H1 (cell line): ENCODE measurements around the gene RGS3. TPM values are rescaled to one million over a fixed set of nuclear protein-coding genes. Genes with fewer than 3 reads are reported as not detected.

Experiments
- ATF3 ChIP-seq: IDR thresholded peaks from 2 replicates; pipeline ENCODE4 v1.6.1; 2011; ENCODE audit warnings: low read depth, mild to moderate bottlenecking, low read length; ENCODE audit not compliant: insufficient read depth
- BACH1 ChIP-seq: IDR thresholded peaks from 2 replicates; pipeline ENCODE4 v1.6.1; 2012; ENCODE audit warnings: low read length, improper control_type of control experiment
- CEBPB ChIP-seq: IDR thresholded peaks from 2 replicates; pipeline ENCODE4 v1.6.1; 2012; ENCODE audit warnings: low read depth, low read length
- CHD1 ChIP-seq: IDR thresholded peaks from 2 replicates; pipeline ENCODE4 v1.6.1; 2012; ENCODE audit warnings: low read depth, low read length, improper control_type of control experiment
- CHD7 ChIP-seq: fragments of 300-600 bp; sonication (generic); IDR thresholded peaks from 2 replicates; pipeline ENCODE4 v1.7.1; 2012; ENCODE audit warnings: low read length, moderate library complexity, mild to moderate bottlenecking, inconsistent platforms; ENCODE audit not compliant: insufficient replicate concordance
- FOSL1 ChIP-seq: IDR thresholded peaks from 2 replicates; pipeline ENCODE4 v1.6.1; 2011; ENCODE audit warnings: mild to moderate bottlenecking, low read depth, low read length, moderate library complexity; ENCODE audit not compliant: insufficient read depth
- GABPA ChIP-seq: IDR thresholded peaks from 2 replicates; pipeline ENCODE4 v1.6.1; 2011; ENCODE audit warnings: mild to moderate bottlenecking, low read length, moderate library complexity, borderline replicate concordance; ENCODE audit not compliant: insufficient read depth
- JUN ChIP-seq: IDR thresholded peaks from 2 replicates; pipeline ENCODE4 v1.6.1; 2011; ENCODE audit warnings: low read depth, mild to moderate bottlenecking, improper control_type of control experiment, low read length
- MAFK ChIP-seq: IDR thresholded peaks from 2 replicates; pipeline ENCODE4 v1.6.1; 2012; ENCODE audit warnings: low read depth, mild to moderate bottlenecking, improper control_type of control experiment, low read length
- NANOG ChIP-seq: IDR thresholded peaks from 2 replicates; pipeline ENCODE4 v1.6.1; 2011; ENCODE audit warnings: low read length, low read depth, mild to moderate bottlenecking, inconsistent platforms; ENCODE audit not compliant: insufficient read depth, poor library complexity, severe bottlenecking
- POLR2AphosphoS5 ChIP-seq: IDR thresholded peaks from 2 replicates; pipeline ENCODE4 v1.6.1; 2011; ENCODE audit warnings: low read depth, low read length
- SP4 ChIP-seq: IDR thresholded peaks from 2 replicates; pipeline ENCODE4 v1.6.1; 2012; ENCODE audit warnings: low read length, inconsistent platforms
- polyA plus RNA-seq, 7 experiments: library from polyadenylated mRNA; depleted of rRNA in 3 of 7; stranded (reverse) in 5 of 7; unstranded in 2 of 7; fragments of >200 nt in 5 of 7; fragments of 200-250 nt in 2 of 7; gene quantifications; 1 replicate in 5 of 7; 2 replicates in 1 of 7; 4 replicates in 1 of 7; pipeline versions ENCODE4 v1.2.1 to v1.2.3, GENCODE V29; 2011 to 2013; ENCODE audit warnings: missing spikeins in 2 of 7, mixed read lengths in 2 of 7
- total RNA-seq: library from RNA; stranded (reverse); fragmentation: NEBNext Ultra II Directional; extraction: Animal tissue kit (Norgen Biotek cat#: 25700); gene quantifications from 2 replicates; pipeline ENCODE4 v1.2.1, GENCODE V29; 2021

RGS3 gene
- total and polyA plus RNA-seq, 2 of the 8 experiments (the other 6 are each of a cell fraction or from before 2014, with no cell fraction given) = 12.6 to 18.2 TPM

- no peak for TF ChIP-seq CHD7
- no peak for TF ChIP-seq NANOG
- TF ChIP-seq CEBPB = no peak
- no peak for TF ChIP-seq JUN
- TF ChIP-seq GABPA = no peak
- TF ChIP-seq ATF3 = no peak
- TF ChIP-seq SP4 = no peak
- TF ChIP-seq BACH1 = no peak
- TF ChIP-seq POLR2AphosphoS5 = no peak
- no peak for TF ChIP-seq FOSL1
- TF ChIP-seq CHD1 = no peak
- TF ChIP-seq MAFK = no peak
Measured at GRCh38 chr9:113524468-113524867, 60.9 kb downstream of the RGS3 start (continued).
